Progenitor cell of endocrine pancreas (in vitro differentiated cells): ENCODE measurements around the gene CCKAR. TPM values are rescaled to one million over a fixed set of nuclear protein-coding genes. Genes with fewer than 3 reads are reported as not detected.

Experiments used
- DNase-seq: peaks from one replicate; pipeline ENCODE4 v3.0.0; 2021; ENCODE audit warnings: low spot score; ENCODE audit not compliant: unreplicated experiment
- H3K27ac Mint-ChIP-seq: 2 replicates; pipeline ENCODE4 v1.8.0; 2021; ENCODE audit warnings: mild to moderate bottlenecking, moderate library complexity, mixed read lengths
- H3K27me3 Mint-ChIP-seq: 2 replicates; pipeline ENCODE4 v1.8.0; 2021; ENCODE audit warnings: mixed read lengths
- H3K36me3 Mint-ChIP-seq: 2 replicates; pipeline ENCODE4 v1.8.0; 2022; ENCODE audit warnings: mixed read lengths; ENCODE audit not compliant: insufficient read depth
- H3K4me1 Mint-ChIP-seq: 2 replicates; pipeline ENCODE4 v1.8.0; 2021; ENCODE audit warnings: low read depth, mixed read lengths
- H3K4me3 Mint-ChIP-seq: 2 replicates; pipeline ENCODE4 v1.8.0; 2021; ENCODE audit warnings: low read depth, mild to moderate bottlenecking, moderate library complexity, mixed read lengths
- H3K9me3 Mint-ChIP-seq: 2 replicates; pipeline ENCODE4 v1.8.0; 2021; ENCODE audit warnings: low read depth, mixed read lengths
- total RNA-seq: library from RNA; stranded (reverse); gene quantifications from 2 replicates; pipeline ENCODE4 v1.2.1, GENCODE V29; 2021
- TF ChIP-seq, protein P1 (sequence below): fragments of 200-600 bp; sonication (generic); IDR thresholded peaks from one replicate; pipeline ENCODE4 v1.5.0; 2021; ENCODE audit warnings: antibody characterized with exemption, mild to moderate bottlenecking; ENCODE audit not compliant: unreplicated experiment

CCKAR gene
- total RNA-seq, 1 donor from 2014 or later: 2.4 TPM

DNA sequence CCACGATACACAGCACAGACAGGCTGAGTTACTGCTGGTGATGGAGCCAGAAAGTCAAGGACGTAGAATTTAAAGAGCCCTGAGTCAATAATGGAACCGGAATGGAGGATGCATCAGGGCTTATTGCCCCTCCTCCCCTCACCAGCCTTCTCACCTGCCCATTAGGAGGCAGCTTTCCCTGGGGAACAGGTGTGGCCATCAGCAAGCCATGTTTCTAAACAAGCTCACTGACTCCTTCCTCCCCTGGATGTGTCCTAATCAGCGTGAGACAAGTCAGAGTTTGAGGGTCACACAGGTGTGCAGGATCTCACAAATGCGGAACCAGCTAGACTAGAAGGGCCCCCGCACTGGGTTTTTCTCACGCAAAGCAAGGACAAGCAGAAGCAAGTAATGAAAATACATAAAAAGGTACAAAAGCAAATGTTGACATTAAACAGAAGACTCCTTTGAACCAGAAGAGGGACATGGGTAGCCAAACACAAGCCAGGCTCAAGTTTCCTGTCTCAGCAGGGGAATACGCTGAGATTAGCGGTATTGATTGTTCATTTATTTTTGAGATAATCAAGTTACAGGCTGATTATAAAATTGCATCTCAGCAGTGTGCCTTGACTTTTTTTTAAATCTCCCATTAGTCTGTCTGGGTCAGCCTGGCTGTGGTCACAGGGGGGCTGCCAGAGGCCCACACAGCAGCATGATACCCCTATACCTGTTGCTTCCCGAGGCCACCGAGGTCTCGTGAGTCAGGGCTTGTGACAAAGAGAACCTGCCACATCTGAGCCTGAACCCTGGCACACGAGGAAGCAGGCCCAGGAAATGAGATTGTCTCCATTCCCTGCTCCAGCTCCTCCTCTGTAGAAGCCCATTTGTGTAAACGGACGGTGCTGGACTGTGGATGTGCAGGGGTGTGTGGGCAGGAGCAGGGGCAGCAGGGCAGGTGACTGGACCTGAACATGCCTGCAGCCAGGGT is 37.4 kb downstream of the CCKAR start:
- TF ChIP-seq, protein P1, sequence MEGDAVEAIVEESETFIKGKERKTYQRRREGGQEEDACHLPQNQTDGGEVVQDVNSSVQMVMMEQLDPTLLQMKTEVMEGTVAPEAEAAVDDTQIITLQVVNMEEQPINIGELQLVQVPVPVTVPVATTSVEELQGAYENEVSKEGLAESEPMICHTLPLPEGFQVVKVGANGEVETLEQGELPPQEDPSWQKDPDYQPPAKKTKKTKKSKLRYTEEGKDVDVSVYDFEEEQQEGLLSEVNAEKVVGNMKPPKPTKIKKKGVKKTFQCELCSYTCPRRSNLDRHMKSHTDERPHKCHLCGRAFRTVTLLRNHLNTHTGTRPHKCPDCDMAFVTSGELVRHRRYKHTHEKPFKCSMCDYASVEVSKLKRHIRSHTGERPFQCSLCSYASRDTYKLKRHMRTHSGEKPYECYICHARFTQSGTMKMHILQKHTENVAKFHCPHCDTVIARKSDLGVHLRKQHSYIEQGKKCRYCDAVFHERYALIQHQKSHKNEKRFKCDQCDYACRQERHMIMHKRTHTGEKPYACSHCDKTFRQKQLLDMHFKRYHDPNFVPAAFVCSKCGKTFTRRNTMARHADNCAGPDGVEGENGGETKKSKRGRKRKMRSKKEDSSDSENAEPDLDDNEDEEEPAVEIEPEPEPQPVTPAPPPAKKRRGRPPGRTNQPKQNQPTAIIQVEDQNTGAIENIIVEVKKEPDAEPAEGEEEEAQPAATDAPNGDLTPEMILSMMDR: peak; percentile 11
- DNase-seq: peak; percentile 60
- peaks cover 39% of the 10 kb centered on the region for H3K4me1 Mint-ChIP-seq
- peak overlapping the region; percentile 31 for H3K4me3 Mint-ChIP-seq
- peak overlapping the region; percentile 96 for H3K27ac Mint-ChIP-seq
- H3K27me3 Mint-ChIP-seq: no peaks in the 10 kb centered on the region
- H3K36me3 Mint-ChIP-seq: peaks cover 11% of the 10 kb centered on the region
- peaks cover 14% of the 10 kb centered on the region for H3K9me3 Mint-ChIP-seq

DNA sequence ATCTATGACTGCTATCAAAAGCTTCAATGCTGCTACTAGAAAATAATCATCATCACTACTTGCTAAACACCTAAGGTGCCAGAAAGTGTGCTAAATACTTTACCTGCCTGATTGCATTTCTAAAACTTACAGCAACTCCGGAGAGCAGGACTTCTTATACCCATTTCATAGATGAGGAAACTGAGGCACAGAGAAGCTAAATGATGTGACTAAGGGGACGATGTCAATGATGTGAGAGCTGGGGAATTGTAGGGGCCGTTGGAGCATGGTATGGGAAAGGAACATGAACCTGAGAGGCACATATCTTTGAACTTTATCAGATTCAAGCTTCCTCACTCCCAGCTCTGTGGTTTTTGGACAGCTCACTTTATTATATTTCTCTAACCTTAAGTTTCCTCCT is 38.7 kb downstream of the CCKAR start:
- DNase-seq: no peak
- Mint-ChIP-seq H3K4me3 (no peak overlapping the region), H3K27me3 (no peaks in the 10 kb centered on the region), H3K27ac (peak overlapping the region; percentile 96), H3K36me3 (peaks cover 14% of the 10 kb centered on the region), H3K4me1 (peaks cover 36% of the 10 kb centered on the region), H3K9me3 (peaks cover 24% of the 10 kb centered on the region)
- TF ChIP-seq, protein P1: no peak

DNA sequence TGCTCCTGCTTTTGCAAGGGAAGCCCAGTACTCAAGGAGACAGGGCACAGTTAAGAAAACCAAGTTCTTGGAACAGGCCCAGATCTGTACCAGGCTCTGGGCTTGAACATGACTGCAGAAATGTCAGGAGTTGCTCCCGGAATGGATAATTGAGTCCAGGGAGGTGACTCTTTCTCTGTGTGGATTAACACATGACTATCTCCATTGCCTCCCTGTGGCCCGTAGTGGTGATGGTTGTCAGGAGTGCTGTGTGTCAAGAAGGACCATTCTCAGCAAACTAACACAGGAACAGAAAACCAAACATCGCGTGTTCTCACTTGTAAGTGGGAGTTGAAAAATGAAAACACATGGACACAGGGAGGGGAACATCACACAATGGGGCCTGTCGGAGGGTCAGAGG is 39.9 kb downstream of the CCKAR start:
- Mint-ChIP-seq H3K36me3 (peaks cover 18% of the 10 kb centered on the region), H3K9me3 (peaks cover 30% of the 10 kb centered on the region), H3K4me1 (peaks cover 39% of the 10 kb centered on the region), H3K4me3 (no peak overlapping the region), H3K27ac (peak overlapping the region; percentile 96), H3K27me3 (no peaks in the 10 kb centered on the region)
- TF ChIP-seq, protein P1: no peak
- no peak for DNase-seq

DNA sequence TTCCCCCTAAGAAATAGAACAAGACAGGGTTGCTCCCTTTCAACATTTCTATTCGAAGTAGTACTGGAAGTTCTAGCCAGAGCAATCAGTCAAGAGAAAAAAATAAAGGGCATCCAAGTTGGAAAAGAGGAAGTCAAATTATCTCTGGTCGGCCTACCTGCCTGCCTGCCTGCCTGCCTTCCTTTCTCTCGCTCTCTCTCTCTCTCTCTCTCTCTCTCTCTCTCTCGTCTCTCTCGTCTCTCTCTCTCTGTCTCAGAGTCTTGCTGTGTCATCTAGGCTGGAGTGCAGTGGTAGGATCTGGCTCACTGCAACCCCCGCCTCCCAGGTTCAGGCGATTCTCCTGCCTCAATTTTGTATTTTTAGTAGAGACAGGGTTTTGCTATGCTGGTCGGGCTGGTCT is 42.9 kb downstream of the CCKAR start:
- no peak for DNase-seq
- peak overlapping the region; percentile 47 for H3K27ac Mint-ChIP-seq
- TF ChIP-seq, protein P1: no peak

DNA sequence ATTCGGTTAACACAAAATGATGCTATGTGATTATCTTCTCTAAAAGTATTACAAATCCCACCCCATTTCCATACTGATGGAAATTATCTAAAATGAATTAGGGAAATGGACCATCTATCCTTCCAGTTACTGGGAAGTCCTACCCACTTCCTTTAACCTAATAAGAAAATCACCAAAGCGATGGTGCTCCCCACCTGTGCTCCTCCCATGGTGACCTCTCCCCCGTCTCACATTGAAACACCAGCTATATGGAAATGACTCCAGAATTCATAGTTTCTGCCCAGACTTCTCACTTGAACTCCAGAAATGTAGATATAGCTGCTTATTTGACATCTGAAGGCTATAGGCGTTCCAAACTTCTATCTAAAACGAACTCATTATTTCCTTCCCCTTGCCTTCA is 48.5 kb downstream of the CCKAR start:
- Mint-ChIP-seq H3K27ac (peak overlapping the region; percentile 73), H3K36me3 (peaks cover 51% of the 10 kb centered on the region)

More for the DNA sequence above, 42.9 kb downstream of the CCKAR start:
- H3K27me3 Mint-ChIP-seq: no peaks in the 10 kb centered on the region
- peaks cover 29% of the 10 kb centered on the region for H3K4me1 Mint-ChIP-seq
- H3K36me3 Mint-ChIP-seq: peaks cover 33% of the 10 kb centered on the region
- H3K4me3 Mint-ChIP-seq: no peak overlapping the region
- H3K9me3 Mint-ChIP-seq: peaks cover 46% of the 10 kb centered on the region

More for the DNA sequence above, 48.5 kb downstream of the CCKAR start:
- Mint-ChIP-seq H3K9me3 (peaks cover 33% of the 10 kb centered on the region), H3K4me1 (peaks cover 6% of the 10 kb centered on the region), H3K27me3 (no peaks in the 10 kb centered on the region), H3K4me3 (no peak overlapping the region)
- DNase-seq: no peak
- TF ChIP-seq, protein P1: no peak
